ENCODE results near the gene EPHB1.

- no peak for TF ChIP-seq CTCF (conservative IDR thresholded peaks at IDR 0.05; ENCODE audit: low read depth, low read length)
- no peak for TF ChIP-seq EZH2 (IDR thresholded peaks at IDR 0.05; ENCODE audit: borderline replicate concordance, low read depth, low read length, poor library complexity, severe bottlenecking)
Observed at GRCh38 chr3:135118792-135119191, 323.7 kb downstream of the EPHB1 start.

Measured in A673 (cell line).